Hematopoietic multipotent progenitor cell treated with erythropoietin and hydrocortisone succinate and interleukin-3 and kit ligand, for 15 days (in vitro differentiated cells): ENCODE data around the gene IL2RA.
"Not testable (repeated sequence)": the region's sequence is repeated elsewhere in the genome, so short reads cannot be mapped to it uniquely, and the experiment has no call there.

Experiments
- DNase-seq: peaks from one replicate; pipeline ENCODE4 v3.0.0-alpha.2; 2015; ENCODE audit warnings: low spot score

The IL2RA gene

DNA sequence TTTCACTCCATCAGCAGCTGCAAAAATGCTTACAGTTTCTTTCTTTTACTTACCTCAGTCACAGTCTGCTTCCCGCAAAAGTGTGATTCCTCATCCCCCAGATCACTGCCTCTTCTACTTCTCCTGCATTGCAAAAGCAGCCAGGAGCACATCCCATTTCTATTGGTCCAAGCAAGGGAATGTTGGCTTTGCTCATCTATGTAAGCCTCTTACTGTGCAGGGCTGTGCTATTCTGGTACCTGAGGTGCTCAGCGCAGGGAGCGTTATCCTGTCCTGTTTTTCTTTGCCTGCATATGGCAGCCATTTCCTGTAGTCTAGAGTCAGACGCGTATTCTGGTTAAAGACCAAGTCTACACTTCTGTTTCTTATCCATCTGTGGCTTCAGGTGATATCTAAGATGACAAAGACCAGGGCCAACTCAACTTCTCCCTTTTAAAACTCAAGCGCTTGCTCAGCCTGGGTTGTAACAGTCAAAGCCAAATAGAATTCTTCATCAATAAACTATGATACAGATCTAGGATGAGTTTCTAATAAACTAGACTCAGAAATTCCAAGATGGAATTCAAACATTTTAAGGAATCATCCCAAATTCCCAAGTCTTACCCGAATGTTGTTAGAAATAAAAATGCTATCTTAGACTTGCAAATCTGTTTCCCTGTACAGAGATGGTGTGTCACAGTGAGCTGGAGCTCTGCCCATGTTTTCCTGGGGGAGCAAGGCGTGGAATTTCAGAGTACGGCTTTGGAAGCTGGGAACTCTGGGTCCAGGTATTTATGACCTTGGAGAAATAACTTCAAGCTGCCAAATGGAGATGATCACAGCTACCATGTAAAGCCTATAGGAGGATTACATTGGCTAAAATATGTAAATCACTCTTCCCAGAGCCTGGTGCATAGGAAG, 20.6 kb upstream of the IL2RA start:
- DNase-seq, result no peak

DNA sequence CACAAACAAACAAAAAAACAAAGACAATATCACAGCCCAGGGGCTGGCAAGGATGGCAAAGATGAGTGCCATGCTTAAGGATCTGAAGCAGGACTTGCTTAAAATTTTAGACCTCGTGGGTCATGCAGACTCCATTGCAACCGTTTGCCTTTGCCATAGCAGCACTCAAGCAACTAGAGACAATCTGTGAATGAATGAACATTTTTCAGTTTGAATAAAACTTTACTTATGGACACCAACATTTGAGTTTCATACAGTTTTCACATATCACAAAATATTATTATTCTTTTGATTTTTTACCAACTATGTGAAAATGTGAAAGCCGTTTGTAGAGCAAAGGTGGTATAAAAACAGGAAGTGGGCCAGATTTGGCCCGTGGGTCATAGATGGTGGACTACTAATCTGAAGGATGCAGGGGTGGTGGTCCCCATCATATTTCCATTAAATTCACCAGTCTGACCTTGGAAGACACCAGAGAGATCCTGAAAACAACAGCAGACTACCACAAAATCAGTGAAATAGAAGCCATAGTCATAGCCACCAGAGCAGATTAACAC, 18.3 kb upstream of the IL2RA start:
- no peak for DNase-seq

- DNase-seq, result no peak
Observed at GRCh38 chr10:6079044-6079443, 16.9 kb upstream of the IL2RA start.

DNA sequence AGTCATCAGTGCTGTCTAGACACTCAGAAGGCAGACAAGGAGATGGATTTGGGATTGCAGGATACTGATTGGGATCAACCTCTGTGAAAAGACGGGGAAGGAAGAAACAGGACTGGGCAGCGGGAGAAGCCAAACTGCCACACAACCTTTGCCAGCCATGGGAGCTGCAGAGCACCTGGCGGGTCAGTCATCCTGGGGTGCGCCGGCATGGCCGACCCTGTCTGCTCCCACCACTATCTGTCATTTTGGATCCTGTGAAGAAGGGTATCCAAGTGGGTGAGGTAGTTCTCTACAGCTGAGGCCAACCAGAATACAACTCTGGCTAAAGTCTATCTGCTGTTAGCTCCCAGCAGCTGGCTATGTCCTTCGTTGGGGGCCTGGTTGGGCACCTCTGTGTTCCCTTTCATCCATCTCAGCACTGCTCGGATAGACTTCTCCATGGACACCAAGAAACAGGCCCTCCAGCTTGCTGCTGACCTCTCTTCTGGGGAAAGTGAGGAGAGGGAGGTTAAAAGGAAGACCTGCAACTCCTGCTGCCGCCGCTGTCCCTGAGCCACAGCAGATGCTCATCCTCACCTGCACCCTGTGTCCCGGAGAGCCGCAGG, 15.0 kb upstream of the IL2RA start:
- no peak for DNase-seq

- DNase-seq, result no peak
Observed at GRCh38 chr10:6074489-6075301, 12.5 kb upstream of the IL2RA start.

DNA sequence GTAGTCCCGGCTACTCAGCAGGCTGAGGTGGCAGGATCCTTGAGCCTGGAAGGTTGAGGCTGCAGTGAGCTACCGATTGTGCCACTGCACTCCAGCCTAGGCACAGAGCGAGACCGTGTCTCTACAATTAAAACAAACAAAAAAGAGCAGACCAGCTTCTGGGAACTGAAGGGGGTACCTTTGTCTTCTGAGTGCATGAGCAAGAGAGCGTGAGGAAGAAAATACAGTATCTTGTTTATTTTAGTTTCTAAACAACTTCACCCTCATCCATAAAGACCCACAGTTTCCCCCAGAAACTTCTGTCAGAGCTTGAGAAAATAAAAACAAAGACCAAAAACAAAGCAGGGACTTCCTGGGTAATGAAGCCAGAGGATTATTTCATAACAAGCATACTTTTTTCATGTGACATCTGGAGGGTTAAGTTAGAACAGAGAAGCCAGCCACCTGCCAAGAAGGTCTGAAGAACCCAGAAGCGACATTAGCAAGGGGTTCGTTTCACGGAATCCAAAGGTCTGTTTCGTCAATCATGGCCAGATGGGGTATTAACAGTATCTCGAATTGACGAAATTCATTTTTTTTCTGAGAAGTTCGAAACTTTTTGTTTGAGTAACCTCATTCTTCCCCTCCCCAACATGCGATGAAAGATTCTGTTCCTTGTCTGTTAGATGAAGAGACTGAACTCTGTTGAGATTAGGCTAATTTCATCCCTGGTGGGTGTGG, 10.2 kb upstream of the IL2RA start:
- DNase-seq, result no peak

- no peak for DNase-seq
Observed at GRCh38 chr10:6071181-6072175, 9.3 kb upstream of the IL2RA start.

- DNase-seq, result no peak
Observed at GRCh38 chr10:6070660-6071059, 8.5 kb upstream of the IL2RA start.

DNA sequence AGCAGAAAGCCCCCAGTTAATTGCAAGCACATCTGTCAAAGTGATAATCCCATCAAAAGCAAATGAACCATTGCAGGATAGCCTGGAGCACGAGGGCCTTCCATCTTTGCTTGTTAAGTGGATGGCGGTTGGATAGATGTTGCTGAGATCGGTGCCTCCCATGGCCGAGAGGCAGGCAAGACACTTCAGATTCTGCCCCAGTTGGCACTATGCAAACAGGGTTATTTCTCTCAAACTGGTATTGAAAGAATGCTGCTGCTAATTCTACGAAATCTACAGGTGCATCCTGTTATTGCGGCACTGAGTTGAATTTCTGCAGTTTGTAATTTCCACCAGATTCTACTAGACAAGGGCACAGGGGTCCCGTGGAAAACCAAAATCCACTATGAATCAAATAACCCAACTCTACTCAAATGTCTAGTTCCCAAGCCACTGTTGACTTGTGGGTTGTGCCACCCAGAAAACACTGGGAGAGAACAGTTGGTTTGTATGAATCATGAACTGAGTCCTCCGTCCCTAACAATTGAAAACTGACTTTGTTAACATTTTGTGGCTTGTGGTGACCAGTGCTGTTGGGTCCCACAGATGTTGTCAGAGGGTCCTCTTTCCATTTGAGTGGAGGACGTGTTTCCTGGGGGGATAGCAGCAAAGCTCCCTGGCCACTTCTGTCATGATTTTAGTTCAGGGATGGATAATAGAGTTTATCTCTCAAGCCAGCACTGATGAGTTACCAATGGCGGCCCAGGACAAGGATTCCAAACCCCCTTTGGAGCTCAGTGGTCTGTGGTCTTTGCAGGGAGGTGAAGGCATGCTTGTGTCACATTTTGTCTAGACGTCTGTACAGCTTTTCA, 7.1 kb upstream of the IL2RA start:
- DNase-seq, result no peak

- DNase-seq, result no peak
Observed at GRCh38 chr10:6068422-6068821, 6.3 kb upstream of the IL2RA start.

DNA sequence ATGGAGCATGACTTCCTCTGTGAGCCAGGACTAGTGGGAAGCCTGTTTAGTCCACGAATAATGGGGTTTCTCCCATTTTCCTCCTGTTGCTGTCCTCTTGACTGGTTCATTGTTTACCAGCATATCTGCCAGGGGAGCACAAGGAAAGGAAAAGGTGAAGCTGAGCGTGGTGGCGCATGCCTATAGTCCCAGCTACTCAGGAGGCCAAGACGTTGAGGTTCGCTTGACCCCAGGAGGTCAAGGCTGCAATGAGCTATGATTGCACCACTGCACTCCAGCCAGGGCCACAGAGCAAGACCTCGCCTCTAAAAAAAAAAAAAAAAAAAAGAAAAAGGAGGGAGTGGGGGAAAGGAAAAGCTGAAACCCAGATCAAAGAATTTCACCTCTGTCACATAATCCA, 5.8 kb upstream of the IL2RA start:
- no peak for DNase-seq

DNA sequence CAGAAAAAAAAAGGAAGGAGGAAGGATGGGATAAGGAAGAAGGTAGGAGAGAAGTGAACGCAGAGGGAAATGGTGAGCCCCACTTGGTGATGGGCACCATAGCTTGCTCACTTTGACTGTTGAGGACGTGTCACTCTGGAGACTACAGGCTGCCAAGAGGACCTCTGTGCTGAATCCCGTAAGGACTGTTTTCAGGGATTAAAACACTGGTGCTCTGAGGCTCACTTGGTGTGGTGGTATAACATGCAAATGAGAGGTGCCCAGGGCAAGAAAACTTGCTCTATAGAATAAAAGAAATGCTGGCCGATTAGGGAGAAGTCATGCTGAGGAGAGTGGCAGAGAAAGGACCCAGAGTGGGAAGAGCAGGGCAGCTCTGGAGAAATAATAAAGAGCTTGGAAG, 5.3 kb upstream of the IL2RA start:
- DNase-seq, result no peak

DNA sequence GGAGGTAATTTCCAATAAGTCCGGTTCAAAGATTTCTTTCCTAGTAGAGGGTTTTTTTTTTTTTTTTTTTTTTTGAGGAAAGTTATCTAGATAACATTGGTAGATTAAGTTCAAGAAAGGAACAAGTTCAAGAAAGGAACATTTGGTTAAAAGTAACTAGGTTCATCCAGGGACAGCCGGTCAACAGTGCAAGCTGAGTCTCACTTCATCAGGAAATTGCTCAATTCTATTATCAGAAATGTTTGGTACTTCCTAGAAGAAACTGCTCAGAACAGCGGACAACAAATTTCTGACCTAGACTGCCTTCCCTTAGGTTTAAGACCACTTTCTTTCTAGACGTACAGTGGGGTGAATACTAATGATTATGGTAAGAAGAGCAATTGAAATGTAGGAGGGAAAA, 3.7 kb upstream of the IL2RA start:
- no peak for DNase-seq

DNA sequence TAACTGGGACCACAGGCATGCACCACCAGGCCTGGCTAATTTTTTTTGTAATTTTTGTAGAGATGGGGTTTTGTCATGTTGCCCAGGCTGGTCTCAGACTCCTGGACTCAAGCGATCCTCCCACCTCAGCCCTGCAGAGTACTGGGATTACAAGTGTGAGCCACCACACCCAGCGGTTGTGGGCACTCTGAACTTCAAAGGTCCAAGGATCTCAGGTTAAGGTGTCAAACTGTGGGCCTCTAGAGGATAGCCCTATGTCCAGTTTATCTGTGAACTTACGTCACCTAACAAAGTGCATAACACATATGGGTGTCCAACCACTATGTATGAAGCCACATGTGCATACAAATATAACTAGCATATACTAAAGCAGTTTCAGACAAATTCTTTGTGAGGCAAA, 3.2 kb upstream of the IL2RA start:
- DNase-seq, result no peak

- not testable (repeated sequence) for DNase-seq
Observed at GRCh38 chr10:6064726-6065125, 2.6 kb upstream of the IL2RA start.

DNA sequence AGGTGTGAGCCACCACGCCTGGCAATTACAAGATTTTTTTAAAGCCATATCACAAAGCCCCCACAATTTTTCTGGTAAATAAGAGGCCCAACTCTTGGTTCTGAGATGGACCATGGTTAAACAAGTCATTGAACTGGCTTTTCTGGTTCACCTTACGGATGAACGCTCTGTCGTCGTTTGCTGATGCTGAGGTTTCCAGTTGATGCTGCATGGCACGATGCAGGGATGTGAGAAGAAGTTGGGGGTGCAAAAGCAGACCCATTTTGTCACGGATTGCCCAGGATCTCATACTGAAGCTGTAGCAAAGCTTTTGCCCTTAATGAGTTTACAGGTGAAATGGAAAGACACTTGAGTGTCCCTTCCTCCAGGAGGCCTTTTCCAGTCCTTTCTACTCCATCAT, 2.0 kb upstream of the IL2RA start:
- no peak for DNase-seq

DNA sequence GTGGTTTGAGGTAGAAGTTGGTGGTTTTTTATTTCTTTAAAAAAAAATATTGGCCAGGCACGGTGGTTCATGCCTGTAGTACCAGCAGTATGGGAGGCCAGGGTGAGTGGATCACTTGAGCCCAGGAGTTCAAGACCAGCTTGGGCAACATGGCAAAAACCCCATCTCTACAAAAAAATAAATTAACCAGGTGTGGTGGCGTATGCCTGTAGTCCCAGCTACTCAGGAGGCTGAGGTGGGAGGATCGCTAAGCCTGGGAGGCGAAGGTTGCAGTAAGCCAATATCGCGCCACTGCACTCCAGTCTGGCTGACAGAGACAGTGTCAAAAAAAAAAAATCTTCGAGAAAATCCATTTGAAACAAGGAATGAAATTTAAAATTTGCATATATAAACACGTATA, 1.1 kb downstream of the IL2RA start:
- no peak for DNase-seq

DNA sequence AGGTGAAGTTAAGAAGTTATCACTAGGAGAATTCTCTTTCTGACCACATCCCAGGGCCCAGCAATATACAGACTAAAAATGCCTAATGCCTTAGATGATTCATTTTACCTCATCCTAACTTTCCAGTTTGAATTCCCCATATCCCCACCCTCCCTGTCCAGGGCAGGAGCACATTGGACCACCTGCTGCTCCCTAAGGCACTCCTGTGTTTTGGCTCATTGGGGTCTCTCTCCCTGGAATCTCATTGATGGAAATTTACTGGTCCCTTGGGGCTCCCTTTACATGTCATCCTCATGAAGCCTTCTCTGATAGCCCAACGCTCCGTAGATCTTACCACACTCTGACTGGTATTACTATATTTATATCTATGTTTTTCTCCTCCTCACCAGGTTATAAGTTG, 2.7 kb downstream of the IL2RA start:
- DNase-seq, result no peak

GRCh38 chr10:6058682-6059475, 3.3 kb downstream of the IL2RA start:
- no peak for DNase-seq
